K562 (cell line): Measurements from ENCODE around the gene ATF6B. TPM values are rescaled to one million over a fixed set of nuclear protein-coding genes. Genes with fewer than 3 reads are reported as not detected.

ENCODE experiments used
- CCNT2 ChIP-seq: IDR thresholded peaks from 2 replicates; pipeline ENCODE4 v1.6.1; 2011; ENCODE audit warnings: borderline replicate concordance, low read depth, mild to moderate bottlenecking, moderate library complexity, mixed read lengths, low read length; ENCODE audit not compliant: insufficient read length; ENCODE audit errors: extremely low read depth
- CLOCK ChIP-seq: fragments of 250-450 bp; sonication (Bioruptor Pico); IDR thresholded peaks from 2 replicates; pipeline ENCODE4 v1.4.0; 2020; ENCODE audit warnings: mild to moderate bottlenecking, moderate library complexity, borderline replicate concordance
- GATAD2A ChIP-seq: fragments of 450-650 bp; IDR thresholded peaks from 2 replicates; pipeline ENCODE4 v1.6.1; 2017
- HINFP ChIP-seq: fragments of 450-650 bp; conservative IDR thresholded peaks from 2 replicates; pipeline ENCODE4 v1.6.1; 2016; ENCODE audit warnings: missing genetic modification characterization, low read depth, mild to moderate bottlenecking, control low read depth, missing compliant biosample characterization
- HNRNPK ChIP-seq: fragments of 200-400 bp; formaldehyde crosslinking; IDR thresholded peaks from one replicate; pipeline ENCODE4 v1.6.1; 2018; ENCODE audit warnings: mild to moderate bottlenecking, low read depth, low read length; ENCODE audit not compliant: poor library complexity, severe bottlenecking
- MTF1 ChIP-seq: fragments of 250-450 bp; sonication (Bioruptor Pico); IDR thresholded peaks from 2 replicates; pipeline ENCODE4 v1.9.0; 2021; ENCODE audit warnings: moderate library complexity, mild to moderate bottlenecking, inconsistent platforms, borderline replicate concordance
- PPARD ChIP-seq: fragments of 250-450 bp; sonication (Bioruptor Pico); IDR thresholded peaks from 2 replicates; pipeline ENCODE4 v1.8.0; 2022; ENCODE audit warnings: inconsistent platforms, mild to moderate bottlenecking, moderate library complexity
- PRDM10 ChIP-seq: fragments of 450-650 bp; IDR thresholded peaks from 2 replicates; pipeline ENCODE4 v1.6.1; 2018; ENCODE audit not compliant: partially characterized antibody
- YY1 ChIP-seq, 3 experiments: IDR thresholded peaks; 2 replicates each; pipeline ENCODE4 v1.6.1; 2011; ENCODE audit warnings: low read length in 2 of 3, mild to moderate bottlenecking in 2 of 3, moderate library complexity in 2 of 3, borderline replicate concordance in 1 of 3, control low read depth in 1 of 3, low read depth in 1 of 3; ENCODE audit not compliant: insufficient read depth in 3 of 3, insufficient replicate concordance in 2 of 3, control insufficient read depth in 1 of 3, insufficient read length in 1 of 3; ENCODE audit errors: extremely low read depth in 1 of 3
- ZSCAN32 ChIP-seq: fragments of 450-650 bp; formaldehyde crosslinking; IDR thresholded peaks from 2 replicates; pipeline ENCODE4 v1.4.0; 2020; ENCODE audit warnings: mild to moderate bottlenecking, moderate library complexity
- polyA plus RNA-seq, 8 experiments: library from polyadenylated mRNA; depleted of rRNA in 4 of 8; stranded (reverse) in 5 of 8; unstranded in 3 of 8; fragments of >200 nt; fragmentation: Nextera tagmentation in 2 of 8; fragmentation: Illumina TruSeq in 1 of 8; extraction: Ambion mirVana in 2 of 8; extraction: Trizol in 1 of 8; gene quantifications; 2 replicates each; pipeline versions ENCODE4 v1.2.1 to v1.2.3, GENCODE V29; 2011 to 2014; ENCODE audit warnings: inconsistent platforms in 1 of 8, missing spikeins in 1 of 8
- total RNA-seq, 7 experiments: library from RNA; depleted of rRNA in 6 of 7; stranded (reverse); fragments of >200 nt in 6 of 7; fragmentation: Illumina TruSeq in 2 of 7; extraction: Trizol in 2 of 7; gene quantifications; 2 replicates each; pipeline versions ENCODE4 v1.2.1 to v1.2.3, GENCODE V29; 2011 to 2021; ENCODE audit warnings: low replicate concordance in 1 of 7

Gene ATF6B
- total and polyA plus RNA-seq, 9 of the 15 experiments (the other 6 are each of a cell fraction or from before 2014, with no cell fraction given): 20.7 to 131 (median 31.7) TPM

- peak; percentile 79 for TF ChIP-seq PRDM10
- TF ChIP-seq YY1 (IDR thresholded peaks at IDR 0.05; ENCODE audit: borderline replicate concordance in 1 of 3, control insufficient read depth in 1 of 3, extremely low read depth in 1 of 3, insufficient read depth in 3 of 3, insufficient read length in 1 of 3, insufficient replicate concordance in 2 of 3, low read depth in 1 of 3, low read length in 2 of 3): peak in 1 of 3 experiments; percentile 48
- peak; percentile 44; the same call in 1 of the 2 replicates for TF ChIP-seq HINFP (tag)
- TF ChIP-seq CCNT2: peak; percentile 73
- TF ChIP-seq ZSCAN32: no peak
- no peak for TF ChIP-seq CLOCK (CRISPR knock-in tag)
- peak; percentile 88 for TF ChIP-seq GATAD2A
- TF ChIP-seq HNRNPK: no peak
- no peak for TF ChIP-seq PPARD (CRISPR knock-in tag)
- TF ChIP-seq MTF1 (CRISPR knock-in tag): no peak
Observed at GRCh38 chr6:32167761-32168262, 39.8 kb upstream of the ATF6B start (continued).
